Testis (tissue), 3 donors: ENCODE results near the gene RMND1. TPM values are rescaled to one million over a fixed set of nuclear protein-coding genes. Genes with fewer than 3 reads are reported as not detected.

Experiments
- DNase-seq: peaks from one replicate; pipeline ENCODE4 v3.0.0-alpha.2; 2019
- H3K27ac ChIP-seq, 2 donors: fragments of 200-600 bp; sonication (generic); one replicate each; pipeline ENCODE4 v1.5.1; 2019
- H3K27me3 ChIP-seq: fragments of 200-600 bp; sonication (generic); one replicate; pipeline ENCODE4 v1.5.1; 2019
- H3K36me3 ChIP-seq: fragments of 200-600 bp; sonication (generic); one replicate; pipeline ENCODE4 v1.5.1; 2017; ENCODE audit warnings: low read depth; ENCODE audit errors: missing control alignments
- H3K4me1 ChIP-seq: fragments of 200-600 bp; sonication (generic); one replicate; pipeline ENCODE4 v1.5.1; 2019
- H3K4me3 ChIP-seq, 2 donors: fragments of 200-600 bp; sonication (generic); one replicate each; pipeline ENCODE4 v1.5.1; 2017 to 2019
- H3K9me3 ChIP-seq: fragments of 200-600 bp; sonication (generic); one replicate; pipeline ENCODE4 v1.5.1; 2017
- CTCF ChIP-seq, 3 experiments: fragments of 450-650 bp in 2 of 3; fragments of 200-600 bp in 1 of 3; sonication (generic) in 1 of 3; IDR thresholded peaks; one replicate each; pipeline ENCODE4 v1.5.1; 2016 to 2019; ENCODE audit warnings: antibody characterized with exemption in 3 of 3, mild to moderate bottlenecking in 2 of 3, moderate library complexity in 1 of 3
- POLR2A ChIP-seq: fragments of 450-650 bp; IDR thresholded peaks from one replicate; pipeline ENCODE4 v1.6.1; 2017; ENCODE audit warnings: antibody characterized with exemption, mild to moderate bottlenecking, moderate library complexity
- WGBS, 2 donors: methylation state at CpG; one replicate each; pipeline ENCODE4 v1.1.5; 2018; 5-methylcytosine and 5-hydroxymethylcytosine counted together
- intact Hi-C: fragments of 100-400 bp; cut with DNase I; formaldehyde crosslinking; loops from one replicate; pipeline ENCODE4 v1.15.1; 2023; ENCODE audit warnings: low total_unique reads
- polyA plus RNA-seq: library from polyadenylated mRNA; stranded (reverse); fragments of 350-450 nt; fragmentation: Illumina TruSeq; extraction: RNeasy Lipid Tissue Mini Kit (QIAGEN cat#74804); gene quantifications from one replicate; pipeline ENCODE4 v1.2.3, GENCODE V29; 2014; ENCODE audit warnings: low read depth, low replicate concordance; ENCODE audit not compliant: insufficient read depth
- total RNA-seq, 2 donors: library from RNA; depleted of rRNA; stranded (reverse); fragments of >200 nt; gene quantifications; one replicate each; pipeline ENCODE4 v1.2.3, GENCODE V29; 2016

Gene RMND1
- total and polyA plus RNA-seq, 3 donors from 2014 or later, result 16.9 to 25.0 (median 23.8) TPM

- peak; percentile 23 for TF ChIP-seq POLR2A
- no peak for TF ChIP-seq CTCF (IDR thresholded peaks at IDR 0.05)
- Histone ChIP-seq H3K27me3 (no peaks in the 10 kb centered on the region), H3K27ac (peak overlapping the region; percentile 96 to 99), H3K9me3 (no peaks in the 10 kb centered on the region), H3K36me3 (no peaks in the 10 kb centered on the region), H3K4me3 (peak overlapping the region; percentile 99 to 100), H3K4me1 (peaks cover 29% of the 10 kb centered on the region)
- 0% methylated on average over 33 to 35 of the region's 54 CpGs for WGBS, 2 donors
- intact Hi-C loops, result no loop called here
- DNase-seq, result peak; percentile 70
These were observed 62.2 kb downstream of the RMND1 start for GRCh38 chr6:151389618-151390275.

GRCh38 chr6:151388997-151389617 is 62.8 kb downstream of the RMND1 start:
- H3K9me3 ChIP-seq, result no peaks in the 10 kb centered on the region
- DNase-seq, result no peak
- no peaks in the 10 kb centered on the region for H3K27me3 ChIP-seq
- no peaks in the 10 kb centered on the region for H3K36me3 ChIP-seq
- H3K4me1 ChIP-seq, result peaks cover 25% of the 10 kb centered on the region
- peak overlapping the region; percentile 96 to 99 for H3K27ac ChIP-seq
- H3K4me3 ChIP-seq, result peak overlapping the region; percentile 99 to 100
- TF ChIP-seq CTCF (IDR thresholded peaks at IDR 0.05) (no peak), POLR2A (no peak)
- WGBS, 2 donors, result 11 to 17% methylated on average over 12 of the region's 12 CpGs
- intact Hi-C loops, result no loop called here

GRCh38 chr6:151388236-151388635 is 63.7 kb downstream of the RMND1 start:
- Histone ChIP-seq H3K9me3 (no peaks in the 10 kb centered on the region), H3K4me3 (no peak overlapping the region), H3K4me1 (peaks cover 16% of the 10 kb centered on the region), H3K27ac (peak overlapping the region in 1 of 2 donors; percentile 99), H3K36me3 (no peaks in the 10 kb centered on the region), H3K27me3 (no peaks in the 10 kb centered on the region)
- intact Hi-C loops, result no loop called here
- DNase-seq, result no peak
- TF ChIP-seq CTCF (IDR thresholded peaks at IDR 0.05) (no peak), POLR2A (no peak)
- 65 to 77% methylated on average over 2 of the region's 2 CpGs for WGBS, 2 donors

- H3K9me3 ChIP-seq, result no peaks in the 10 kb centered on the region
- TF ChIP-seq POLR2A, result no peak
- TF ChIP-seq CTCF (IDR thresholded peaks at IDR 0.05), result no peak
- intact Hi-C loops, result no loop called here
- H3K4me3 ChIP-seq, result no peak overlapping the region
- DNase-seq, result no peak
- WGBS, 2 donors, result 71 to 79% methylated on average over 11 of the region's 11 CpGs
- no peaks in the 10 kb centered on the region for H3K27me3 ChIP-seq
- H3K27ac ChIP-seq, result no peak overlapping the region
- no peaks in the 10 kb centered on the region for H3K36me3 ChIP-seq
- peaks cover 8% of the 10 kb centered on the region for H3K4me1 ChIP-seq
These were observed 64.6 kb downstream of the RMND1 start for GRCh38 chr6:151387175-151387970.
